Ovary (tissue), 9 donors: ENCODE results near the gene LCNL1. TPM values are rescaled to one million over a fixed set of nuclear protein-coding genes. Genes with fewer than 3 reads are reported as not detected.

ENCODE experiments used
- DNase-seq, 5 donors: peaks; one replicate each; pipeline ENCODE4 v3.0.0-alpha.2; 2019 to 2020
- H3K27ac ChIP-seq, 2 donors: fragments of 200-600 bp; one replicate each; pipeline versions ENCODE4 v1.5.1 to v1.8.0; 2019 to 2022
- H3K27me3 ChIP-seq: fragments of 200-600 bp; one replicate; pipeline ENCODE4 v1.8.0; 2022
- H3K36me3 ChIP-seq: fragments of 200-600 bp; sonication (generic); one replicate; pipeline ENCODE4 v1.5.1; 2019
- H3K4me1 ChIP-seq: one replicate; pipeline ENCODE4 v1.8.1; 2013; ENCODE audit warnings: mild to moderate bottlenecking, moderate library complexity; ENCODE audit not compliant: insufficient read depth
- H3K4me3 ChIP-seq: fragments of 200-600 bp; sonication (generic); one replicate; pipeline ENCODE4 v1.5.1; 2017
- H3K9me3 ChIP-seq, 2 donors: fragments of 200-600 bp in 1 of 2; sonication (generic) in 1 of 2; one replicate each; pipeline versions ENCODE4 v1.5.1 to v1.8.1; 2013 to 2019; ENCODE audit warnings: mild to moderate bottlenecking in 1 of 2, moderate library complexity in 1 of 2
- EP300 ChIP-seq: sonication (generic); formaldehyde crosslinking; IDR thresholded peaks from one replicate; pipeline ENCODE4 v1.6.1; 2017; ENCODE audit warnings: antibody characterized with exemption
- POLR2A ChIP-seq: fragments of 450-650 bp; IDR thresholded peaks from one replicate; pipeline ENCODE4 v1.6.1; 2017; ENCODE audit warnings: antibody characterized with exemption, mild to moderate bottlenecking, moderate library complexity
- WGBS, 3 donors: extraction: QIAGEN DNeasy Blood & Tissue Kit in 1 of 3; methylation state at CpG; one replicate each; pipeline versions ENCODE4 v1.1.5 to v1.1.7; 2013 to 2017; 5-methylcytosine and 5-hydroxymethylcytosine counted together
- intact Hi-C, 4 donors: fragments of 100-400 bp; cut with DNase I; formaldehyde crosslinking; loops; one replicate each; pipeline versions ENCODE4 v1.11.0 to v1.15.1; 2022 to 2023
- polyA plus RNA-seq, 2 donors: library from polyadenylated mRNA; stranded (reverse); fragments of 200-250 nt in 1 of 2; fragments of 350-450 nt in 1 of 2; fragmentation: Illumina TruSeq in 1 of 2; extraction: RNeasy Lipid Tissue Mini Kit (QIAGEN cat#74804) in 1 of 2; gene quantifications; one replicate each; pipeline ENCODE4 v1.2.3, GENCODE V29; 2013 to 2014
- total RNA-seq, 7 donors: library from RNA; depleted of rRNA in 2 of 7; stranded (reverse); fragments of >200 nt in 2 of 7; fragmentation: NEBNext Ultra II Directional in 3 of 7; extraction: Animal tissue kit (Norgen Biotek cat#: 25700) in 3 of 7; gene quantifications; one replicate each; pipeline versions ENCODE4 v1.1.0 to v1.2.4, GENCODE V29; 2016 to 2023
- TF ChIP-seq, protein P1 (sequence below), 3 donors: fragments of 450-650 bp in 2 of 3; fragments of 200-600 bp in 1 of 3; IDR thresholded peaks; one replicate each; pipeline versions ENCODE4 v1.5.1 to v1.8.0; 2016 to 2022; ENCODE audit warnings: antibody characterized with exemption in 3 of 3, mild to moderate bottlenecking in 1 of 3
- donor health status: DM: no; HTN: no; CAD: no; lungs with moderate emphysema.
- donor health status: DM: no; HTN: no; CAD: no.
- donor health status: Bipolar disorder and iron deficiency.
- donor health status: DM: yes; HTN: yes; CAD: no.
- donor health status: DM: no; HTN: no; CAD: no.
- donor health status: DM: yes; HTN: yes; CAD: no.

LCNL1 gene
- total and polyA plus RNA-seq, 9 donors: 0.17 to 1.6 (median 0.47) TPM; not detected in 1

DNA sequence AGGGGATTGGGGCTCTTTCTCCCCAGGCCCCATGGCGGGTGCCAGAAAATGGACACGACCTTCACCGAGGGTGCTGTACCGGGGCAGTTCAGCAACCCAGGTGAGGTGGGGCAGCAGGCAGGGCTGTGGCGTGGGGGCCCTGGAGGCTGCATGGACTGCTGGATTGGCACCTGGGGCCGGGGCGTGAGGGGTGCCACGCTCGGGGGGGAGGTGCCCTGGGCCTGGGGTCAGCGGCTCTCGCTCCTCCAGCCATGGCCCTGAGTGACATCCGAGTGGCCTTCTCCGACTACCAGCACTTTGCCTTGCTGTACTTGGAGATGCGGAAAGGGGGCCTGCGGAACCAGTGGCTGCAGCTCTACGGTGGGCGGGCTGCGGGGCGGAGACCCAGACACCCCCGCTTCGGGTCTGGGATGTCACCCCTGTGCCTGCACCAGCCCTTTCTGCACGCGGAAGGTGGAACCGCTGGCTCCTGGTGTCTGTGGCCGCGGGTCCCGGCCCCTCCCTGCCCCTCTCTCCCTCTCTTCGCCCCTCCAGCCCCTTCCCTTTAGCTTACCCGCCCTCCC lies 1.8 kb downstream of the LCNL1 start:
- TF ChIP-seq, protein P1, sequence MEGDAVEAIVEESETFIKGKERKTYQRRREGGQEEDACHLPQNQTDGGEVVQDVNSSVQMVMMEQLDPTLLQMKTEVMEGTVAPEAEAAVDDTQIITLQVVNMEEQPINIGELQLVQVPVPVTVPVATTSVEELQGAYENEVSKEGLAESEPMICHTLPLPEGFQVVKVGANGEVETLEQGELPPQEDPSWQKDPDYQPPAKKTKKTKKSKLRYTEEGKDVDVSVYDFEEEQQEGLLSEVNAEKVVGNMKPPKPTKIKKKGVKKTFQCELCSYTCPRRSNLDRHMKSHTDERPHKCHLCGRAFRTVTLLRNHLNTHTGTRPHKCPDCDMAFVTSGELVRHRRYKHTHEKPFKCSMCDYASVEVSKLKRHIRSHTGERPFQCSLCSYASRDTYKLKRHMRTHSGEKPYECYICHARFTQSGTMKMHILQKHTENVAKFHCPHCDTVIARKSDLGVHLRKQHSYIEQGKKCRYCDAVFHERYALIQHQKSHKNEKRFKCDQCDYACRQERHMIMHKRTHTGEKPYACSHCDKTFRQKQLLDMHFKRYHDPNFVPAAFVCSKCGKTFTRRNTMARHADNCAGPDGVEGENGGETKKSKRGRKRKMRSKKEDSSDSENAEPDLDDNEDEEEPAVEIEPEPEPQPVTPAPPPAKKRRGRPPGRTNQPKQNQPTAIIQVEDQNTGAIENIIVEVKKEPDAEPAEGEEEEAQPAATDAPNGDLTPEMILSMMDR (IDR thresholded peaks at IDR 0.05): no peak
- TF ChIP-seq POLR2A (no peak), EP300 (no peak)
- no peaks in the 10 kb centered on the region for H3K27me3 ChIP-seq
- intact Hi-C loops: no loop called here
- H3K4me3 ChIP-seq: no peak overlapping the region
- DNase-seq: no peak
- no peaks in the 10 kb centered on the region for H3K4me1 ChIP-seq
- H3K36me3 ChIP-seq: no peaks in the 10 kb centered on the region
- WGBS, 3 donors: 41 to 44% (median 43%) methylated on average over 29 of the region's 29 CpGs
- H3K27ac ChIP-seq: no peak overlapping the region
- H3K9me3 ChIP-seq: no peaks in the 10 kb centered on the region

DNA sequence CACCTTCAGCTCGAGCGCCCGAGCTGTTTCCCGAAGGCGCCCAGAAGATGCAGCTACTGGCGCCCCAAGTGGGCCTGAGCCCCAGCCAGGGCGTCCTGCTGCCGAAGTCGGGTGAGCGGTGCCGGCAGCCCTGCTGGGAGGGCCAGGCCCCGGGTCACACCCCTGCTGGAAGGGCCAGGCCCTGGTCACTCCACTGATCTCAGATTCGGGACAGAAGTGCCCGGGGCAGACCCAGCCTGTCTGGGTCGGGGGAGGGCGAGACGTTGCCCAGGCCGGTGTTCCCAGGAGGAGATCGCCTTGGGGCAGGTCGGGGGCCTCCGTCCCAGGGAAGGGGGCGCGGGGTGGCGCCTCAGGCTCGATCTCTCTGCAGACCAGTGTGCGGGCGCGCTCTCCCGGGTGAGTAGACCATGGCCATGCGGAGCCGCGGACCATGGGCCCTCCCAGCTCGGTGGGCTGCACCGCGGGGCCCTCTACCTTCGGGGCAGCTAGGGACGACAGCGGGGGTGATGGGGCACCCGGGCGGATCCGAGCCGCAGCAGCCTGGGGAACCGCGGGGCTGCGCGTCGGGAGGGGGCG lies 2.3 kb downstream of the LCNL1 start:
- no peaks in the 10 kb centered on the region for H3K4me1 ChIP-seq
- H3K4me3 ChIP-seq: no peak overlapping the region
- DNase-seq: no peak
- no peak overlapping the region for H3K27ac ChIP-seq
- TF ChIP-seq POLR2A (no peak), EP300 (no peak)
- TF ChIP-seq, protein P1 (IDR thresholded peaks at IDR 0.05): no peak
- intact Hi-C loops: no loop called here
- H3K27me3 ChIP-seq: no peaks in the 10 kb centered on the region
- no peaks in the 10 kb centered on the region for H3K9me3 ChIP-seq
- WGBS, 3 donors: 4 to 12% (median 8%) methylated on average over 36 to 48 of the region's 48 CpGs
- no peaks in the 10 kb centered on the region for H3K36me3 ChIP-seq

DNA sequence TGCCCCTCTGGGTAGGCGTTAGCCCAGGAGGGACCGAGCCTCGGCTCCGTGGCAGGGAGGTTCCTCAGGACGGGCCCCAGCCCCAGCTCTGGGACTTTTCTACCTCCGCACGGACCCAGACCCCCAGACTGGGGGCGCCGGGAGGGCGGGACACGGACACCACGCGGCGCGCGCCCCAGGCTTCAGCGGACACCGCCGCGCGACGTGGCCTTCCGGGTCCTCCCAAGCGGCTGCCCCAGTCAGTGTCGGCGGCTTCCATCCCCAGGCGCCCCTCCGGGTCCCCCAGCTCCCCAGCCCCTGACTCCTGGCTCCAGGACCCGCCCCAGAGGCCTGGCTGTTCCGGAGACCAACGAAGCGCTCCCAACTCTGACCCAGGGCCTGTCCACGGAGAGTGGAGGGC lies 3.1 kb downstream of the LCNL1 start:
- Histone ChIP-seq H3K4me1 (no peaks in the 10 kb centered on the region), H3K36me3 (no peaks in the 10 kb centered on the region), H3K9me3 (no peaks in the 10 kb centered on the region), H3K27ac (no peak overlapping the region), H3K27me3 (no peaks in the 10 kb centered on the region), H3K4me3 (no peak overlapping the region)
- TF ChIP-seq POLR2A (no peak), EP300 (no peak)
- TF ChIP-seq, protein P1 (IDR thresholded peaks at IDR 0.05): no peak
- 16 to 22% (median 22%) methylated on average over 30 to 33 of the region's 33 CpGs for WGBS, 3 donors
- no peak for DNase-seq
- intact Hi-C loops: no loop called here

DNA sequence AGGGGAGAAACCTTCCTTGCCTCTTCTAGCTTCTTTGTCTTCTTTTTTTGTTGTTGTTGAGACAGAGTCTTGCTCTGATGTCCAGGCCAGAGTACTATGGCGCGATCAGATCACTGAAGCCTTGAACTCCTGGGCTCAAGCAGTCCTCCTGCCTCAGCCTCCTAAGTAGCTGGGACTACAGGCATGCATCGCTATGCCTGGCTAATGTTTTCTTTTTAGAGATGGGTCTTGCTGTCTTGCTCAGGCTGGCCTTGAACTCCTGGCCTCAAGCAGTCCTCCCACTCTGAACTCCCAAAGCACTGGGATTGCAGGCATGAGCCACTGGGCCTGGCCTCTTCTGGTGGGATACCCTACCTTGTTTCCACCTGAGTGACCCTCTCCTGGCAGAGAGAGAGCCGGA lies 6.1 kb downstream of the LCNL1 start:
- no peak for DNase-seq
- no peak overlapping the region for H3K27ac ChIP-seq
- H3K9me3 ChIP-seq: no peaks in the 10 kb centered on the region
- H3K36me3 ChIP-seq: no peaks in the 10 kb centered on the region
- H3K4me3 ChIP-seq: no peak overlapping the region
- TF ChIP-seq POLR2A: no peak
- TF ChIP-seq EP300: no peak
- TF ChIP-seq, protein P1 (IDR thresholded peaks at IDR 0.05): no peak
- intact Hi-C loops: no loop called here
- peaks cover 4% of the 10 kb centered on the region for H3K4me1 ChIP-seq
- WGBS, 3 donors: 72 to 83% (median 77%) methylated on average over 4 of the region's 4 CpGs
- H3K27me3 ChIP-seq: no peaks in the 10 kb centered on the region
